Measurements from ENCODE around the gene BFSP2.

- no peak for TF ChIP-seq CTCF (IDR thresholded peaks at IDR 0.05; ENCODE audit: low read depth, low read length)
- no peak for TF ChIP-seq EZH2phosphoT487 (IDR thresholded peaks at IDR 0.05; ENCODE audit: low read depth)
Measured at GRCh38 chr3:133487204-133487603, 87.3 kb downstream of the BFSP2 start.

Measured in OCI-LY3 (cell line).